NCI-H524 treated with DMSO at 0.1 percent for 48 hours (cell line): ENCODE data around the gene SIPA1L2.

ENCODE experiments used
- DNase-seq: peaks from one replicate; lab custom pipeline; 2025; lab: John Stamatoyannopoulos, UW

Gene SIPA1L2

GRCh38 chr1:232589111-232589811 lies 40.7 kb downstream of the SIPA1L2 start:
- DNase-seq: no peak

DNA sequence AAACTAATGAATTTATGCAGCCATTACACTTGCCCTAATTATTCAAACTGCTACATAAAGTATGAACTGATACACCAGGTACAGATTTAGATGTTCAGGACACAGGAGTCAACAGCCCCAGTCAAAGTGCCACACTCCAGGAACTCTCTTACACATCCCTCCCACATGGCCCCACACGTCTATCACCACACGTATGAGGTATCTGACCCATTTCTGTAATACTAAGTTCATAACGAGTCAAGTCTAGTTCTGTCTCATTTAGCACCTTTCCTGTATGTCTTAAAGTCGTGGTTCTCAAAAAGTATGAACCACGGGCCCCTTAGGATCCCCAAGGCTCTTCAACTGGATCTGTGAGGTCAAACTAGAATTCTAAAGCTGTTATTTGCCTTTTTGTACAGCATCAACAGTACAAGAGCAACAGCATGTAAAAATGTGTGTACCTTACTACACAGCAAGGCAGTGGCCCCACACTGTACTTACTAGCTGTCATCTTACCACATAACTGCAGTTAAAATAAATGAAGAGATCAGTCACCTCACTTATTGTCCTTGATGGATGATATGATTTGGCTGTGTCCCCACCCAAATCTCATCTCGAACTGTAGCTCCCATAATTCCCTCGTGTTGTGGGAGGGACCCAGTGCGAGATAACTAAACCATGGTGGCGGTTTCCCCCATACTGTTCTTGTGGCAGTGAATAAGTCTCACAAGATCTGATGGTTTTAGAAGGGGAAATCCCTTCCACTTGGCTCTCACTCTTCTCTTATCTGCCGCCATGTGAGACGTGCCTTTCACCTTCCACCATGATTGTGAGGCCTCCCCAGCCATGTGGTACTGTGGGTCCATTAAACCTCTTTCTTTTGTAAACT lies 42.6 kb downstream of the SIPA1L2 start:
- DNase-seq: no peak

GRCh38 chr1:232586679-232587078 lies 43.3 kb downstream of the SIPA1L2 start:
- no peak for DNase-seq

DNA sequence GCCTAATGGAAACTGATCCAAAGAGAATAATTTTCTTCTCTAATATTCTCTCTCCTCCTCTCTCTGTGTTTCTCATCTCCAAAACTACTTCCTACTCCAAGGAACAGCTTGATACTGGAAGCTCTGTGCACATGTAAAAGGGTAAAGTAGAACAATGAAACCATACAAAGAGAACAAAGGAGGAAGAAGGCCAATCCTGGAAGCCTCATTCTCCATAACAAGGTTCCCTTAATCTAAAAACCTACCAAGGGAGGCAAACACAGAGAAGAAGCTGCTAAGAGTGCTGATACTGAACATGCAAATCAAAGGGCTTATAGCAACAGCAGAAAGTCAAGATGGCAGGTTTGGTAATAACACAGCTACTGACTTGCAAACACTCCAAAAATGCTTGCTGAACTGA lies 44.4 kb downstream of the SIPA1L2 start:
- no peak for DNase-seq

- DNase-seq: no peak
Observed at GRCh38 chr1:232581932-232582331, 48.0 kb downstream of the SIPA1L2 start.
